ENCODE data around the gene ABHD14A. TPM values are rescaled to one million over a fixed set of nuclear protein-coding genes. Genes with fewer than 3 reads are reported as not detected.

Gene ABHD14A
- total RNA-seq, 4 donors from 2014 or later: 19.0 to 53.4 (median 24.5) TPM

- no peak for ATAC-seq (ENCODE audit: low FRiP score)
- DNase-seq (ENCODE audit: low spot score): no peak
Measured at GRCh38 chr3:51932471-51933370, 42.1 kb upstream of the ABHD14A start.

GRCh38 chr3:51933471-51934138, 41.3 kb upstream of the ABHD14A start:
- DNase-seq (ENCODE audit: low spot score) (no peak), ATAC-seq (ENCODE audit: low FRiP score) (no peak)
- TF ChIP-seq CTCF (IDR thresholded peaks at IDR 0.05): no peak

More at GRCh38 chr3:51932471-51933370, 42.1 kb upstream of the ABHD14A start:
- TF ChIP-seq CTCF (IDR thresholded peaks at IDR 0.05): no peak

- ATAC-seq (ENCODE audit: low FRiP score): no peak
- TF ChIP-seq CTCF (IDR thresholded peaks at IDR 0.05): no peak
- DNase-seq (ENCODE audit: low spot score): no peak
Measured at GRCh38 chr3:51934139-51934850, 40.6 kb upstream of the ABHD14A start.

- DNase-seq (ENCODE audit: low spot score): no peak
- TF ChIP-seq CTCF (IDR thresholded peaks at IDR 0.05): no peak
- ATAC-seq (ENCODE audit: low FRiP score): no peak
Measured at GRCh38 chr3:51934991-51935885, 39.6 kb upstream of the ABHD14A start.

- no peak for TF ChIP-seq CTCF (IDR thresholded peaks at IDR 0.05)
- no peak for ATAC-seq (ENCODE audit: low FRiP score)
- no peak for DNase-seq (ENCODE audit: low spot score)
Measured at GRCh38 chr3:51935886-51936755, 38.7 kb upstream of the ABHD14A start.
